AG04449 (cell line): ENCODE results near the gene SEMA4C.

Experiments
- CTCF ChIA-PET: fragments of 350-600 bp; formaldehyde crosslinking; extraction: SDS; loops from one replicate; lab custom pipeline; 2021; ENCODE audit warnings: antibody characterized with exemption; lab: Yijun Ruan, JAX
- POLR2A ChIA-PET: fragments of 400-600, 350-600 bp; formaldehyde crosslinking; extraction: SDS; loops from one replicate; lab custom pipeline; 2020; ENCODE audit warnings: antibody characterized with exemption, inconsistent platforms; lab: Yijun Ruan, JAX
- DNase-seq: peaks from one replicate; pipeline ENCODE4 v3.0.0-alpha.2; 2010; ENCODE audit warnings: low read depth, low spot score
- H3K4me3 ChIP-seq: 2 replicates; pipeline ENCODE4 v1.5.1; 2011; ENCODE audit warnings: low read depth, mild to moderate bottlenecking, control low read depth, low read length
- TF ChIP-seq, protein P1 (sequence below): IDR thresholded peaks from one replicate; pipeline ENCODE4 v1.5.1; 2011; ENCODE audit warnings: mild to moderate bottlenecking, moderate library complexity, low read length, control low read depth, inconsistent platforms; ENCODE audit not compliant: insufficient read depth; ENCODE audit errors: missing control alignments

The SEMA4C gene

DNA sequence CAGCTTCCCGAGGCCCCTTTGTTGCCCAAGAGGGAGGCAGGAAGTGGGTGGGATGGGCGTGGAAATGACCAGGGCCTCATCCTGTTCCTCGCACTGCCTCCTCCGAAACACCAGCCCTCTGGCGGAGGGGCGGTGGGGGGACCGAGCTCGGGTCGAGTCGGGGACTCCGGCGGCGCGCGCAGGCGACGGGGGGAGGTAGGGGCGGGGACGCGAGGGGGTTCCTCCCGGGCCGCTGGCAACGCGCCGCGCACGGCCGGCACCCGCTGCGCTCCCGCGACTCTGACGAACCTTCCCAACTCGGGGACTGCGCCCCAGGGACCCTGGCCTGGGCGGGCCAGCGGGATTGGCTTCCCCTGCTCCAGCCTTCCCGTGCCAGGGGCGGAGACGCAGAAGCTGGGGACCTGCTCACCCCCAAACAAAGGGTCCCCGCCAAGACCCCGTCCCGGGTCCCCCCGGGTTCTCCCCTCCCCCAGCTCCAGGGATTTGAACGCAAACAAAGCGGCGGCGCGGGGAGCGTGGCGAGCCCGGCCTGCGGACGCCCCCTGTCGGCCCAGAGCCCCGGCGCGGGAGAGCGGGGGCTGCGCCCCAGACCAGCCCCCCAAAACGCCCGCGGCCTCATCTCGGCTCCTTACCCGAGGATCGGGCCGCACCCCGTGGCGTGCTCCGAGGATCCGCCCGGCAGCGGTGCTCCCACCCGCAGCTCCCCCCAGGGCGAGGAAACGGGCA lies 1.2 kb downstream of the SEMA4C start:
- POLR2A ChIA-PET: interaction anchor here (0.8 to 2.1 kb wide), 4 partner anchors 8 to 107 kb away, joined by 3 to 22 read pairs (median 4); partner anchors contain the start of genes ANKRD39 and CNNM3
- peak overlapping the region; percentile 87 for H3K4me3 ChIP-seq
- TF ChIP-seq, protein P1, sequence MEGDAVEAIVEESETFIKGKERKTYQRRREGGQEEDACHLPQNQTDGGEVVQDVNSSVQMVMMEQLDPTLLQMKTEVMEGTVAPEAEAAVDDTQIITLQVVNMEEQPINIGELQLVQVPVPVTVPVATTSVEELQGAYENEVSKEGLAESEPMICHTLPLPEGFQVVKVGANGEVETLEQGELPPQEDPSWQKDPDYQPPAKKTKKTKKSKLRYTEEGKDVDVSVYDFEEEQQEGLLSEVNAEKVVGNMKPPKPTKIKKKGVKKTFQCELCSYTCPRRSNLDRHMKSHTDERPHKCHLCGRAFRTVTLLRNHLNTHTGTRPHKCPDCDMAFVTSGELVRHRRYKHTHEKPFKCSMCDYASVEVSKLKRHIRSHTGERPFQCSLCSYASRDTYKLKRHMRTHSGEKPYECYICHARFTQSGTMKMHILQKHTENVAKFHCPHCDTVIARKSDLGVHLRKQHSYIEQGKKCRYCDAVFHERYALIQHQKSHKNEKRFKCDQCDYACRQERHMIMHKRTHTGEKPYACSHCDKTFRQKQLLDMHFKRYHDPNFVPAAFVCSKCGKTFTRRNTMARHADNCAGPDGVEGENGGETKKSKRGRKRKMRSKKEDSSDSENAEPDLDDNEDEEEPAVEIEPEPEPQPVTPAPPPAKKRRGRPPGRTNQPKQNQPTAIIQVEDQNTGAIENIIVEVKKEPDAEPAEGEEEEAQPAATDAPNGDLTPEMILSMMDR: peak; percentile 58
- CTCF ChIA-PET: interaction anchor here (0.7 to 4.3 kb wide), 22 partner anchors 9 to 244 kb away, joined by 3 to 50 read pairs (median 4); partner anchors contain the start of genes ANKRD36, ANKRD39, CNNM3 and CNNM4
- DNase-seq: peak; percentile 51

DNA sequence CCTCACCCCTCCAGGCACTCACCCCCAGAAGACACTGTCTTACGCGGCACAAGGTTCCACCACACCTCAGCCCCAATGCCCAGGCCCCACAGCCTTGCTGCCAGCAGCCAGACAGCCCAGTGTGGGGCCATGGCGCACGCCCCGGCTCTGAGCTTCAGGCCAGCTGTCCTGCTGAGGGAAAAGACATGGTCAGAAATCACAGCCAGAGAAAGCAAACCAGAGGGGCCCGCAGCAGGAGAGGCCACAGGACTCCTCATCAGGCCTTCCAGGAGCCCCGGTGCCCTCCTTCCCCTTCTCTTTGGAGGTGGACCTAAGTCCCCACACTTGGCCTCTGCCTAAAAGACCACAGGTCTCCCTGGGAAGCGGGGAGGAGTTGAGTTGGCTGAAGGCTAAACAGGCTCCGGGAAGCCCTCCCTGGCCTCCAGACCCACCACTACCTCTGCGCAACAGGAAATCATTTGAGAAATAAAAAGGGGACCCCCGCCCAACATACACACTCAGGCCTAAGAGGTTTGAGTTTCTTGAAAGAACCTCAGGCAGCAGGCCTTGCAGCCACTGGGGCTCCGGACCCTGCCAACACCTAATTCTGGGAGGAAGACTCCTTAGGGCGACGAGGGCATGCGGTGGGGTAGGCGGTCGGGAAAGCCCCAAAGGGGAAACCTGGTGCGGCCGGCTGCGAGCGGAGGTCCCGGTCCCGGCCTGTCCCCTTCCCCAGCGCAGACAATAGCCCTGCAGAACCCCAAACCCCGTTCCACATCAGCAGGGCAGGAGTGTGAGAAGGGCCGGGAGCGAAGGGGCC lies 1.9 kb downstream of the SEMA4C start:
- ChIA-PET CTCF (interaction anchor here (0.7 to 4.3 kb wide), 22 partner anchors 10 to 244 kb away, joined by 3 to 50 read pairs (median 4); partner anchors contain the start of genes ANKRD36, ANKRD39, CNNM3 and CNNM4), POLR2A (interaction anchor here (0.8 to 2.1 kb wide), 4 partner anchors 8 to 106 kb away, joined by 3 to 22 read pairs (median 4); partner anchors contain the start of genes ANKRD39 and CNNM3)
- TF ChIP-seq, protein P1: no peak
- no peak for DNase-seq
- H3K4me3 ChIP-seq: peak overlapping the region; percentile 87

DNA sequence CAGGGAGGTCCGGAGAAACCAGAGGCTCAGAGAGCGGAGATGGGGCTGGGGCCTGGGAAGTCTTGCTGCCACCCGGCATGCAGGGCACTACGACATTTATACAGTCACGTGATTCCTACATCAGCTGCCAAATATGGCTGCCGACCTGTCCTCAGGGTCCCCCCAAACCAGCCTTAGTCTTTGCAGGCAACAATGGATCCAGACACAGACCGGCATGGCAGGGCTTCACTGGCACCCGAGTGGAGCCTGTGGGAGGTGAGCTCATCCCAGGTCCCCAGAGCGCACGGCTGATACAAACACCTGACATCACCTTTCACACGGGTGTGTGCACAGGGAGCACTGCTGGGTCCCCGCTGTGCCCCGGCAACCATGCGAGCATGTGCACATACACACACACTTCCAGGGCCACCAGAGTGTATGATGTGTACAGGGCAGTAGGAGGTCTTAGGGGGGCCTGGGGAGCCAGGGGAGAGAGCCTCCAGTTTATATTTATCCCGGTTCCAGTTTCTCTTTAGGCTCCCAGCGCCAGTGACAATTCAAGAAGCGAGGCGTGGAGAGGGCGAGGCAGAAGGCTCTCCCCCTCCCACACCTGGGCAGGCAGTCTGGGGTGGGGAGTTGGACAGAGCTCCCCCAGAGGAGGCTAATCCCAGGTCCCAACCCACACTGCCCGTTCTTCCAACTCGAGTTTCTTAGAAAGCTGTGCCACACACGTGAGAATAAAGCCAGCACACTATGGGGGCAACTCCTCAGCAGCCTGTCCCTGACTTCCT lies 2.7 kb downstream of the SEMA4C start:
- TF ChIP-seq, protein P1: no peak
- DNase-seq: no peak
- CTCF ChIA-PET: interaction anchor here (0.6 to 4.3 kb wide), 3 partner anchors 9 to 1083 kb away, joined by 3 to 50 read pairs (median 8); partner anchors contain the start of gene ANKRD39
- peak overlapping the region; percentile 87 for H3K4me3 ChIP-seq
- POLR2A ChIA-PET: interaction anchor here (2.1 kb wide), 1 partner anchor 9 kb away, joined by 22 read pairs; the partner anchor contains the start of gene ANKRD39

DNA sequence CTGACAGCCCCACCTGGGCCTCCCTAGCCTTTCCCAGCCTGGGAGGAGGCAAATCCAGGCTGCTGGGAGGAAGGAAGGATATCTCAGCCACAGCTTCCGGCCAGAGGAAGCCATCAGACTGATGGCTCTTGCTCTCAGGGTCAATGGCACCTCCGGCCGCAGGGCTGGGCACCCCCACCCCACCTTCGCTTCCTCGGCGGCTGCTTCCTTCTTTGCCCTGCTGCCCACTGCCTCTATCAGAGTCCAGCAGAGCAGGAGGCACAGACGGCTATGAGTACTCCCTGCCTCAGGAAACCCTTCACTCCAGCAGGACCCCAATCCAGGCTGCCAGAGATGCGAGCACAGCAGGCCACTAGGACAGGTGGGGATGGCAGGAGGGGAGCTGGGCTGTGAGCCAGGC lies 3.3 kb downstream of the SEMA4C start:
- TF ChIP-seq, protein P1: no peak

DNA sequence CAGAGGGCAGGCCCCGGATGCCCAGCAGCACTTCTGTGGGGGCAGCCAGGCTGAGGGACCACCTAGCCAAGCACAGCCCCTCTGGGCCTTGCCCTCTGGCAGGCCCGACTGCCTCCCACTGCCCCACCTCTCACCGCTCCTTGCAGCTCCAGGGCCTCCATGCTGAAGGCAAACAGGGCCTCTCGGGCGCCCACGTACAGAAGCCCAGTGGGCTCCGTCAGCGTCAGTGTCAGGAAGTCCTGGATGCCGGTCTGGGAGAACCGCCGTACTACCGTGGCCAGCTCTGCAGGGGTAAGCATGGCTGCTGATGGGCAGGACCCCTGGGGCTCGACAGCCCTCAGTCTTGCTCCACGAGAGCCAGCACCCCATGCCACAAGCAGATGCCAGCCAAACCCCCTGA lies 3.7 kb downstream of the SEMA4C start:
- TF ChIP-seq, protein P1: no peak
- no peak overlapping the region; the same call in 1 of the 2 replicates for H3K4me3 ChIP-seq
- POLR2A ChIA-PET: no interaction called here
- CTCF ChIA-PET: interaction anchor here (2.2 to 4.3 kb wide), 2 partner anchors 8 to 85 kb away, joined by 8 to 50 read pairs; partner anchors contain the start of gene ANKRD39
- no peak for DNase-seq

More for the DNA sequence above, 3.3 kb downstream of the SEMA4C start:
- DNase-seq: no peak
- ChIA-PET CTCF (interaction anchor here (2.2 to 4.3 kb wide), 2 partner anchors 9 to 84 kb away, joined by 8 to 50 read pairs; partner anchors contain the start of gene ANKRD39), POLR2A (no interaction called here)
- peak overlapping the region; percentile 87 for H3K4me3 ChIP-seq
